T follicular helper cell (primary cell): Measurements from ENCODE around the gene TUBGCP6.

Experiments used
- DNase-seq: peaks from one replicate; pipeline ENCODE4 v3.0.0-alpha.2; 2020; ENCODE audit warnings: low read depth

Gene TUBGCP6

DNA sequence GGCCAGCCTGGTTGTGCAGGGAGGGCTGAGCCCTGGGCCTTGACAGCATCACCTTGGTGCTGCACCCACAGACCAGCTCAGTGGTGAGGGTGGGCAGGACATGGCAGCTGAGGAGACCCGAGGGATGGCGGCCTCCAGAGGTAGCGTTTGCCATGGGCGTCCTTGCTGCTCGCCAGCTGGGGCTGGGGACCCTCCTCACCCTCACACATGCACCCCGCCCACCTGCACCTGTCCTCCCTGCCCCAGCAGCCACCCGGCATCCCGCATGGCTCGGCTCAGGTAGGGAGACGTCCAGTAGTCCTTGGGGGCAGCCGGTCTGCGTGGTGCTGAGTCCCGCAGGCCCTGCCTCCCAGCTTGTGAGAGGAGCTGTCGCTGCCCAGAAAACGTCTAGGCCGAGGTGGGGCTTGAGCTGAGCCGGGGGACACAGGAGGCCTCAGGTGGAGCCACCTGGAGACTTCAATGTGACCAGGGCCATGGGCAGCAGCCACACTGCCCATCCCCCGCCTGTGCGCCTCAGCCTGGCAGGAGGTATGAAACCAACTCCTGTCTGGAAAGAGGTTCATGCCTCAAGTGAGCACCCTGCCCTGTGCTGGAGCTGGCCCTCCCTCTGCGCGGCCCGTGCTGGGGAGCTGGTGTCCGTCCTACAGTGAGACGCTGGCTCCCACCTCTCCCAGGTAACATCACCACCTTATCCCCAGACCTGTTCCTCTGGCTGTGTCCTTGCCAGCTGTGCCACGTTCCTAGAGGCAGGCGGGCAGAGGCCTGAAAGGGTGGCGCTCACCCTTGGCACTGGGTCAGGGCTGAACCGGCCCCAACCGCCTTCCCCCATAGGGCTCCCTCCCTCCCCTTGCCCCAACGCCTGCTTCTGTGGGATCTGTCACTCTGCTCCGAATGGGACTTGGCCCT is 62.4 kb downstream of the TUBGCP6 start:
- no peak for DNase-seq

- no peak for DNase-seq
Observed at GRCh38 chr22:50180727-50181521, 63.9 kb downstream of the TUBGCP6 start.

GRCh38 chr22:50179937-50180726 is 64.7 kb downstream of the TUBGCP6 start:
- DNase-seq, result no peak

GRCh38 chr22:50178871-50179869 is 65.7 kb downstream of the TUBGCP6 start:
- no peak for DNase-seq

DNA sequence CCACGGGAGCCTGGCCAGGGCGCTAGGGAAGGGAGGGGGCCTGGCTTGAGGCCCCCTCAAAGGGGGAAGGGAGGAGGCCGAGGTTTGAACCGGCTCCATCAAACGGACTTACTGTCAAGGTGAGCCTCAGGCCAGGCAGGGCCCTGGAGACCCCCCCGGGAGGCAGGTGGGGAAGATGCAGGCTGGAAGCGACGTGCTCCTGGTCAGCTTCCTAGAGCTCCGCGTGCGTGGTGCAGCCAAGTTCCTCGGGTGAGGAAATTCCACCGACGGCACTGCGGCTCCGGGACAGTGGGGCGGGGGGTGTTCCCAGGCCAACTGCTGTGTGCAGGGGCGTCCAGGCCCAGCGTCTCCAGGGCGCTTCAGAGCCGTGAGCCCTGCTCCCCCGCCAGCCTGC is 66.4 kb downstream of the TUBGCP6 start:
- DNase-seq, result no peak

DNA sequence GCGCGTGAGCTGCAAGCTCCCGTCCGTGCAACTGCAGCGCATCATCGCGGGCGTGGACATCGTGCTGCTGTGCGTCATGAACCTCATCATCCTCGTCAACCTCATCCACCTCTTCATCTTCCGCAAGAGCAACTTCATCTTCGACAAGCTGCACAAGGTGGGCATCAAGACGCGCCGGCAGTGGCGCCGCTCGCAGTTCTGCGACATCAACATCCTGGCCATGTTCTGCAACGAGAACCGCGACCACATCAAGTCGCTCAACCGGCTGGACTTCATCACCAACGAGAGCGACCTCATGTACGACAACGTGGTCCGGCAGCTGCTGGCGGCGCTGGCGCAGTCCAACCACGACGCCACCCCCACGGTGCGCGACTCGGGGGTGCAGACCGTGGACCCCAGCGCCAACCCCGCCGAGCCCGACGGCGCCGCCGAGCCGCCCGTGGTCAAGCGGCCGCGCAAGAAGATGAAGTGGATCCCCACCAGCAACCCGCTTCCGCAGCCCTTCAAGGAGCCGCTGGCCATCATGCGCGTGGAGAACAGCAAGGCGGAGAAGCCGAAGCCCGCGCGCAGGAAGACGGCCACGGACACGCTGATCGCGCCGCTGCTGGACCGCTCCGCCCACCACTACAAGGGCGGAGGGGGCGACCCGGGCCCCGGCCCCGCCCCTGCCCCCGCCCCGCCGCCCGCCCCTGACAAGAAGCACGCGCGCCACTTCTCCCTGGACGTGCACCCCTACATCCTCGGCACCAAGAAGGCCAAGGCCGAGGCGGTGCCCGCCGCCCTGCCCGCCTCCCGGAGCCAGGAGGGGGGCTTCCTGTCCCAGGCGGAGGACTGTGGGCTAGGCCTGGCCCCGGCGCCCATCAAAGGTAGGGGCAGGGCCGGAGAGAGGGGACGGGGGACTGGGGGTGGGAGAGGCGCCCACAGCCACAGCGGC is 67.0 kb downstream of the TUBGCP6 start:
- no peak for DNase-seq

DNA sequence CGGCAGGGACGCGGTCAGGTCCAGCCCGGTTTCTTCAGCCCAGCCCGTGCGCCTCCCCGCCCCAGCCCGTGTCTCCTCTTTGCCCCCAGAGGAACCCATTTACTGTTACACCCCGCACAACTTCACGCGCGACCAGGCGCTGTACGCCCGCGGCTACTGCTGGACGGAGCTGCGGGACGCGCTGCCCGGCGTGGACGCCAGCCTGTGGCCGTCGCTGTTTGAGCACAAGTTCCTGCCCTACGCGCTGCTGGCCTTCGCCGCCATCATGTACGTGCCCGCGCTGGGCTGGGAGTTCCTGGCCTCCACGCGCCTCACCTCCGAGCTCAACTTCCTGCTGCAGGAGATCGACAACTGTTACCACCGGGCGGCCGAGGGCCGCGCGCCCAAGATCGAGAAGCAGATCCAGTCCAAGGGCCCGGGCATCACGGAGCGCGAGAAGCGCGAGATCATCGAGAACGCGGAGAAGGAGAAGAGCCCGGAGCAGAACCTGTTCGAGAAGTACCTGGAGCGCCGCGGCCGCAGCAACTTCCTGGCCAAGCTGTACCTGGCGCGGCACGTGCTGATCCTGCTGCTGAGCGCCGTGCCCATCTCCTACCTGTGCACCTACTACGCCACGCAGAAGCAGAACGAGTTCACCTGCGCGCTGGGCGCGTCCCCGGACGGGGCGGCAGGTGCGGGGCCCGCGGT is 67.8 kb downstream of the TUBGCP6 start:
- no peak for DNase-seq

GRCh38 chr22:50175921-50176849 is 68.6 kb downstream of the TUBGCP6 start:
- no peak for DNase-seq

- no peak for DNase-seq
Observed at GRCh38 chr22:50175191-50175461, 69.7 kb downstream of the TUBGCP6 start.

DNA sequence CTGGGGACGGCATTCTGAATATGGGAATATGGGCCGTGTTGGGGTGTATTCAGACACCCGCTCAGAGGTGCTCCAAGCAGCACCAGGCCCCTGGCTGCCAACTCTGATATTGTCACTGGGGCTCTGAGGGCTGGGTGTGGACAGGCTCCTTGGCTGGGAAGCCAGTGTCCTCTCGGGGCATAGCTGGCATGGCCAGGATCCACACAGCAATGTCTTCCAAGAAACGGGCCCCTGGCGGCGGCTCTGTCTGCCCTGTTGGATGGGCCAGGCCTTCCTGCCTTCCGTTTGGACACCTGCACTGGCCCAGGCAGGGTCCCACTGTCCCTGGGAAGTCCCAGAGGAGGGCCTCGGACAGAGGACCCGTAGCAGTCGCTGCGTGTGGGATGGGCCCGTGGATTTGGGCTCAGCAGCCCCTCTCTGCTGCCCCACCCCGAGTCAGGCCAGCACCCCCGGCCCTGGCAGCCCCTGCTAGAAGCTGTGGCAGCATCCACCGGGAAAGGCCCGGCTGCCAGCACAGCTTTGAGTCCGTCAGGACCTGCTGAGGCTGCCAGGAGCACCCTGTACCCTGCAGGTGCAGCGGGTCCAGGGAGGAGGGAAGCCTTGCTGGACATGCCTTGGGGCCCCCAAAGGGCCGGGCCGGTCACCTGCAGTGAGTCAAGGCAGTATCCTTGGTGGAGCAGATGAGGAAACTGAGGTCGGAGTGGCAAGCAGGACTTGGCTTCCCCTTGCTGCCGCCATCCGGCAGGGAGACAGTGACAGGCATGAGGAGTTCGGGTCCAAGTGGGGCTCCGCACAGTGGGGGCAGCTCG is 70.2 kb downstream of the TUBGCP6 start:
- no peak for DNase-seq

GRCh38 chr22:50173983-50174355 is 70.9 kb downstream of the TUBGCP6 start:
- DNase-seq, result no peak

- no peak for DNase-seq
Observed at GRCh38 chr22:50173311-50173982, 71.4 kb downstream of the TUBGCP6 start.

- DNase-seq, result no peak
Observed at GRCh38 chr22:50171965-50172421, 72.8 kb downstream of the TUBGCP6 start.

GRCh38 chr22:50171319-50171964 is 73.4 kb downstream of the TUBGCP6 start:
- no peak for DNase-seq

- DNase-seq, result no peak
Observed at GRCh38 chr22:50170453-50171318, 74.1 kb downstream of the TUBGCP6 start, which contains the start of gene PANX2. Gene PANX2 (plus strand): TSS chr22:50170731. CDS start chr22:50170731, 0 bp downstream.
